Naive thymus-derived CD4-positive, alpha-beta T cell (primary cell): ENCODE results near the gene ATRIP. TPM values are rescaled to one million over a fixed set of nuclear protein-coding genes. Genes with fewer than 3 reads are reported as not detected.

Experiments used
- ATAC-seq: fragments of 150-1000 bp; cut with Tn5 transposase; 2 replicates; pipeline ENCODE4 v1.10.0; 2021; ENCODE audit warnings: mild to moderate bottlenecking, moderate library complexity
- CTCF ChIA-PET: fragments of 350-600 bp; sonication (Branson Sonifier 250); formaldehyde crosslinking; loops from one replicate; lab custom pipeline; 2021; ENCODE audit warnings: antibody characterized with exemption; lab: Charles Lee
- POLR2A ChIA-PET: fragments of 350-600 bp; sonication (Branson Sonifier 250); formaldehyde crosslinking; loops from one replicate; lab custom pipeline; 2021; ENCODE audit warnings: antibody characterized with exemption, inconsistent platforms; lab: Charles Lee
- DNase-seq, 9 donors: peaks; one replicate each; pipeline versions ENCODE4 v3.0.0 to v3.0.0-alpha.2; 2020 to 2022; ENCODE audit warnings: mixed read lengths in 1 of 9
- H3K27ac ChIP-seq: one replicate; pipeline ENCODE4 v1.7.0; 2013; ENCODE audit warnings: mild to moderate bottlenecking, low read depth, low read length, moderate library complexity
- H3K27me3 ChIP-seq, 2 donors: one replicate each; pipeline ENCODE4 v1.7.0; 2013; ENCODE audit warnings: low read length in 2 of 2, mild to moderate bottlenecking in 2 of 2, moderate library complexity in 2 of 2; ENCODE audit not compliant: control insufficient read depth in 2 of 2, insufficient read depth in 2 of 2
- H3K36me3 ChIP-seq, 3 experiments: 1 replicate in 2 of 3; 2 replicates in 1 of 3; pipeline ENCODE4 v1.7.0; 2013; ENCODE audit warnings: low read length in 3 of 3, mild to moderate bottlenecking in 3 of 3, moderate library complexity in 1 of 3; ENCODE audit not compliant: insufficient read depth in 3 of 3, control insufficient read depth in 2 of 3
- H3K4me1 ChIP-seq, 2 donors: one replicate each; pipeline ENCODE4 v1.7.0; 2013; ENCODE audit warnings: low read length in 2 of 2, mild to moderate bottlenecking in 2 of 2, moderate library complexity in 1 of 2; ENCODE audit not compliant: control insufficient read depth in 2 of 2, insufficient read depth in 2 of 2
- H3K4me3 ChIP-seq: 2 replicates; pipeline ENCODE4 v1.7.0; 2013; ENCODE audit warnings: mild to moderate bottlenecking, low read length
- H3K9me3 ChIP-seq, 3 experiments: 1 replicate in 2 of 3; 2 replicates in 1 of 3; pipeline ENCODE4 v1.7.0; 2013; ENCODE audit warnings: low read length in 3 of 3; ENCODE audit not compliant: control insufficient read depth in 2 of 3
- H3K27ac Mint-ChIP-seq, 9 donors: one replicate each; pipeline ENCODE4 v1.8.0; 2020 to 2022; ENCODE audit warnings: mixed read lengths in 9 of 9, mild to moderate bottlenecking in 8 of 9, moderate library complexity in 5 of 9, inconsistent platforms in 2 of 9
- H3K27me3 Mint-ChIP-seq, 5 donors: one replicate each; pipeline ENCODE4 v1.8.0; 2021 to 2022; ENCODE audit warnings: mixed read lengths in 5 of 5, mild to moderate bottlenecking in 1 of 5
- H3K36me3 Mint-ChIP-seq, 5 donors: one replicate each; pipeline ENCODE4 v1.8.0; 2020 to 2022; ENCODE audit warnings: mixed read lengths in 5 of 5, mild to moderate bottlenecking in 3 of 5, inconsistent platforms in 1 of 5
- H3K4me1 Mint-ChIP-seq, 7 donors: one replicate each; pipeline ENCODE4 v1.8.0; 2020 to 2022; ENCODE audit warnings: mixed read lengths in 7 of 7, mild to moderate bottlenecking in 3 of 7, inconsistent platforms in 1 of 7
- H3K4me3 Mint-ChIP-seq, 10 donors: one replicate each; pipeline ENCODE4 v1.8.0; 2020 to 2022; ENCODE audit warnings: mild to moderate bottlenecking in 10 of 10, mixed read lengths in 10 of 10, moderate library complexity in 6 of 10, inconsistent platforms in 2 of 10
- H3K9me3 Mint-ChIP-seq, 11 donors: one replicate each; pipeline ENCODE4 v1.8.0; 2020 to 2022; ENCODE audit warnings: mixed read lengths in 11 of 11, mild to moderate bottlenecking in 4 of 11, inconsistent platforms in 1 of 11, moderate library complexity in 1 of 11
- intact Hi-C, 2 donors: fragments of 100-400 bp; cut with micrococcal nuclease; formaldehyde crosslinking; loops; one replicate each; pipeline ENCODE4 v1.15.1; 2023
- polyA plus RNA-seq, 2 donors: library from polyadenylated mRNA; unstranded; fragments of 300-500 nt; fragmentation: Illumina TruSeq; gene quantifications; one replicate each; pipeline ENCODE4 v1.2.3, GENCODE V29; 2021
- total RNA-seq, 6 experiments: library from RNA in 5 of 6; stranded (reverse) in 5 of 6; gene quantifications; 1 replicate in 5 of 6; 2 replicates in 1 of 6; pipeline ENCODE4 v1.2.3 and lab custom pipeline; 2021 to 2026

Gene ATRIP
- total and polyA plus RNA-seq, 7 experiments from 2014 or later = 7.9 to 16.2 (median 12.5) TPM

DNA sequence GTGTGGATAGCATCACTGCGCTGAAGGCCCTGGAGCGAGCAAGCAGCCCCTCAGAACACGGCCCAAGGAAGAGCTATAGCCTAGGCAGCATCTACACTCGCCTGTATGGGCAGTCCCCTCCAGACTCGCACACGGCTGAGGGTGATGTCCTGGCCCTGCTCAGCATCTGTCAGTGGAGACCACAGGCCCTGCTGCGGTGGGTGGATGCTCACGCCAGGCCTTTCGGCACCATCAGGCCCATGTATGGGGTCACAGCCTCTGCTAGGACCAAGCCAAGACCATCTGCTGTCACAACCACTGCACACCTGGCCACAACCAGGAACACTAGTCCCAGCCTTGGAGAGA, 20.5 kb downstream of the ATRIP start:
- Histone ChIP-seq H3K27me3 (no peaks in the 10 kb centered on the region), H3K4me1 (peaks cover 54 to 58% of the 10 kb centered on the region in 2 donors), H3K36me3 (peaks cover 0 to 34% (median 5%) of the 10 kb centered on the region in 3 experiments), H3K9me3 (no peaks in the 10 kb centered on the region), H3K27ac (peak overlapping the region; percentile 95), H3K4me3 (peak overlapping the region; percentile 87)
- Mint-ChIP-seq H3K4me3 (peak overlapping the region; percentile 87 to 98 (median 91)), H3K9me3 (no peaks in the 10 kb centered on the region), H3K27me3 (no peaks in the 10 kb centered on the region), H3K4me1 (peaks cover 22 to 62% (median 53%) of the 10 kb centered on the region in 7 donors), H3K27ac (peak overlapping the region; percentile 89 to 99 (median 95)), H3K36me3 (peaks cover 0 to 41% (median 10%) of the 10 kb centered on the region in 5 donors)
- intact Hi-C loops = loop anchor here in 1 of 2 donors (2.0 to 5.0 kb wide), 2 partner anchors 66 to 80 kb away; no protein-coding TSS in a partner anchor
- DNase-seq (no peak), ATAC-seq (no peak)
- CTCF ChIA-PET = interaction anchor here (0.6 to 2.2 kb wide), 8 partner anchors 11 to 81 kb away, joined by 3 to 11 read pairs (median 3); partner anchors contain the start of genes CCDC51 and TMA7
- POLR2A ChIA-PET = interaction anchor here (0.6 to 3.3 kb wide), 14 partner anchors 10 to 90 kb away, joined by 3 to 29 read pairs (median 9); partner anchors contain the start of genes ATRIP, CCDC51, PFKFB4 and SHISA5

DNA sequence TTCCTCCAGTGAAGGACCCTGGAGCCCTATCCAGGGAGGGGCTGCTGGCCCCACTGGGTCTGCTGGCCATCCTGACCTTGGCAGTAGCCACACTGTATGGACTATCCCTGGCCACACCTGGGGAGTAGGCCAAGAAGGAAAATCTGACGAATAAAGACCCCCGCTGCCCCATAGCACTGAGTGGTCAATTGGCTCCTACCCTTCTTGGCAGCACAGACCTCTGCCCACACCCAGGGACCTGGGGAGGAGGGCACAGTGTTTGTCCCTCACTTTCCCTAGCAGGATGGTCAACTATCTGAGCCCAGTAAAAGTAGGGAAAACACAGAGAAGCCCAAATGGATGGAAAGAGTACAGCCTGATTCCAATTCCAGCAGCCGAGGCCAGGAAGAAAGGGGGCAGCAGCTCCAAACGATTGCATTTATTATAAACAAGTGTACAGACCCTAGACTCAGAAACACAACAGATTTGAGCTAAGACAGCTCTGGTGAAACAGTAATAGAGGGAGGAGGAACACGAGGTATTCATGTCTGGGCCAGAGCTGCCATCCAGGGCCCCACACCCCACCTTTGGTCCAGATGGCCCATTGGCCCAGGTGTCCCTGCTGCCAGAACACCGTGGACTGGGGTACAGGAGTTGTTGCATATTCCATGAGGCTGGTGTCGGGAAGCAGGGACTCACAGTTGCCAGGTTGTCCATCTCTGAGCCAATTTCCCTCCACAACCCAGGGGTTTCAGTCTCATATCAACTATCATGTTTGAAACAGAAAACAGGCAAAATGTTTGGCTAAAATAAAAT, 21.1 kb downstream of the ATRIP start:
- H3K4me1 Mint-ChIP-seq = peaks cover 22 to 63% (median 53%) of the 10 kb centered on the region in 7 donors
- H3K4me3 ChIP-seq = peak overlapping the region; percentile 87
- ATAC-seq = no peak

GRCh38 chr3:48468329-48468731, 21.8 kb downstream of the ATRIP start:
- no peaks in the 10 kb centered on the region for H3K27me3 ChIP-seq
- H3K4me3 Mint-ChIP-seq = peak overlapping the region; percentile 74 to 98 (median 92)
- H3K27ac ChIP-seq = peak overlapping the region; percentile 95
- POLR2A ChIA-PET = interaction anchor here (1.2 to 3.3 kb wide), 2 partner anchors 12 to 29 kb away, joined by 5 to 29 read pairs; partner anchors contain the start of genes CCDC51 and TMA7
- no peaks in the 10 kb centered on the region for H3K9me3 ChIP-seq
- H3K4me3 ChIP-seq = no peak overlapping the region
- peaks cover 0 to 45% (median 10%) of the 10 kb centered on the region in 5 donors for H3K36me3 Mint-ChIP-seq
- CTCF ChIA-PET = interaction anchor here (0.6 to 3.3 kb wide), 5 partner anchors 22 to 284 kb away, joined by 3 to 10 read pairs (median 4); partner anchors contain the start of gene ATRIP
- intact Hi-C loops = loop anchor here in 1 of 2 donors (5.0 kb wide), 1 partner anchor 79 kb away; no protein-coding TSS in a partner anchor
- ATAC-seq (no peak), DNase-seq (no peak)
- peaks cover 57 to 61% of the 10 kb centered on the region in 2 donors for H3K4me1 ChIP-seq
- peaks cover 0 to 34% (median 5%) of the 10 kb centered on the region in 3 experiments for H3K36me3 ChIP-seq
- peak overlapping the region; percentile 89 to 99 (median 95) for H3K27ac Mint-ChIP-seq
- peaks cover 28 to 70% (median 60%) of the 10 kb centered on the region in 7 donors for H3K4me1 Mint-ChIP-seq
- H3K9me3 Mint-ChIP-seq = peaks cover 0 to 2% (median 0%) of the 10 kb centered on the region in 11 donors
- H3K27me3 Mint-ChIP-seq = peaks cover 0 to 2% (median 0%) of the 10 kb centered on the region in 5 donors

More for the DNA sequence above, 21.1 kb downstream of the ATRIP start:
- peaks cover 0 to 42% (median 10%) of the 10 kb centered on the region in 5 donors for H3K36me3 Mint-ChIP-seq
- no peaks in the 10 kb centered on the region for H3K27me3 ChIP-seq
- intact Hi-C loops = loop anchor here in 1 of 2 donors (2.0 to 5.0 kb wide), 2 partner anchors 67 to 80 kb away; no protein-coding TSS in a partner anchor
- ChIA-PET POLR2A (interaction anchor here (0.6 to 3.3 kb wide), 12 partner anchors 9 to 89 kb away, joined by 3 to 29 read pairs (median 9); partner anchors contain the start of genes ATRIP, CCDC51, PFKFB4 and SHISA5), CTCF (interaction anchor here (0.7 to 3.3 kb wide), 6 partner anchors 10 to 40 kb away, joined by 3 to 10 read pairs (median 4); partner anchors contain the start of gene ATRIP)
- no peaks in the 10 kb centered on the region for H3K27me3 Mint-ChIP-seq
- peaks cover 0 to 34% (median 5%) of the 10 kb centered on the region in 3 experiments for H3K36me3 ChIP-seq
- peak overlapping the region; percentile 87 to 98 (median 91) for H3K4me3 Mint-ChIP-seq
- H3K9me3 Mint-ChIP-seq = no peaks in the 10 kb centered on the region
- H3K27ac Mint-ChIP-seq = peak overlapping the region; percentile 89 to 99 (median 95)
- H3K4me1 ChIP-seq = peaks cover 54 to 58% of the 10 kb centered on the region in 2 donors
- no peaks in the 10 kb centered on the region for H3K9me3 ChIP-seq
- no peak for DNase-seq
- H3K27ac ChIP-seq = peak overlapping the region; percentile 95

GRCh38 chr3:48469046-48469915, 22.7 kb downstream of the ATRIP start:
- Histone ChIP-seq H3K9me3 (no peaks in the 10 kb centered on the region), H3K36me3 (peaks cover 0 to 34% (median 5%) of the 10 kb centered on the region in 3 experiments), H3K27ac (peak overlapping the region; percentile 95), H3K4me3 (no peak overlapping the region), H3K4me1 (peaks cover 63 to 66% of the 10 kb centered on the region in 2 donors), H3K27me3 (no peaks in the 10 kb centered on the region)
- POLR2A ChIA-PET = interaction anchor here (0.5 to 1.7 kb wide), 12 partner anchors 9 to 76 kb away, joined by 3 to 5 read pairs (median 3); partner anchors contain the start of genes ATRIP, CCDC51, SHISA5 and TMA7
- ATAC-seq (no peak), DNase-seq (no peak)
- H3K9me3 Mint-ChIP-seq = peaks cover 0 to 2% (median 0%) of the 10 kb centered on the region in 11 donors
- peak overlapping the region; percentile 81 to 99 (median 90) for H3K27ac Mint-ChIP-seq
- peaks cover 33 to 75% (median 67%) of the 10 kb centered on the region in 7 donors for H3K4me1 Mint-ChIP-seq
- intact Hi-C loops = loop anchor here in 1 of 2 donors (5.0 kb wide), 1 partner anchor 78 kb away; no protein-coding TSS in a partner anchor
- H3K4me3 Mint-ChIP-seq = peak overlapping the region; percentile 69 to 98 (median 80)
- CTCF ChIA-PET = interaction anchor here (0.6 to 3.3 kb wide), 7 partner anchors 9 to 285 kb away, joined by 3 to 10 read pairs (median 4); partner anchors contain the start of gene ATRIP
- peaks cover 0 to 2% (median 0%) of the 10 kb centered on the region in 5 donors for H3K27me3 Mint-ChIP-seq
- H3K36me3 Mint-ChIP-seq = peaks cover 0 to 41% (median 10%) of the 10 kb centered on the region in 5 donors

- H3K27me3 Mint-ChIP-seq = peaks cover 0 to 2% (median 0%) of the 10 kb centered on the region in 5 donors
- peak overlapping the region; percentile 65 to 99 (median 90) for H3K27ac Mint-ChIP-seq
- H3K27ac ChIP-seq = peak overlapping the region; percentile 95
- H3K9me3 ChIP-seq = no peaks in the 10 kb centered on the region
- POLR2A ChIA-PET = interaction anchor here (0.6 to 1.7 kb wide), 13 partner anchors 9 to 938 kb away, joined by 3 to 6 read pairs (median 3); partner anchors contain the start of genes ATRIP and SHISA5
- peaks cover 61% of the 10 kb centered on the region in 2 donors for H3K4me1 ChIP-seq
- CTCF ChIA-PET = interaction anchor here (1.2 to 3.3 kb wide), 4 partner anchors 34 to 80 kb away, joined by 4 to 10 read pairs (median 4); no protein-coding TSS in a partner anchor
- intact Hi-C loops = loop anchor here in 1 of 2 donors (5.0 to 10.0 kb wide), 2 partner anchors 622 to 1825 kb away; partner anchors contain the start of genes HYAL3, IFRD2, NAA80 and QRICH1
- peaks cover 0 to 34% (median 5%) of the 10 kb centered on the region in 3 experiments for H3K36me3 ChIP-seq
- no peak overlapping the region for H3K4me3 ChIP-seq
- no peaks in the 10 kb centered on the region for H3K27me3 ChIP-seq
- H3K36me3 Mint-ChIP-seq = peaks cover 0 to 45% (median 10%) of the 10 kb centered on the region in 5 donors
- H3K4me1 Mint-ChIP-seq = peaks cover 41 to 77% (median 73%) of the 10 kb centered on the region in 7 donors
- DNase-seq (no peak), ATAC-seq (no peak)
- peak overlapping the region; percentile 69 to 98 (median 80) for H3K4me3 Mint-ChIP-seq
- peaks cover 0 to 2% (median 0%) of the 10 kb centered on the region in 11 donors for H3K9me3 Mint-ChIP-seq
Observed at GRCh38 chr3:48470286-48470685, 23.7 kb downstream of the ATRIP start.
